K562 (cell line): ENCODE data around the gene ZP1. TPM values are rescaled to one million over a fixed set of nuclear protein-coding genes. Genes with fewer than 3 reads are reported as not detected.
A peak's percentile ranks its signal among the peaks of the same experiment; 100 is the strongest.

Source experiments
- ATAC-seq: fragments of 200-7000 bp; cut with Tn5 transposase; 3 replicates; pipeline ENCODE4 v1.9.1; 2020; ENCODE audit warnings: moderate library complexity
- BruUV-seq: library from RNA; stranded (reverse); fragments of 400-500 nt; replicated peaks from 2 replicates; lab custom pipeline; 2021; lab: Mats Ljungman, UMichigan
- CTCF ChIA-PET: fragments of 300-600 bp; formaldehyde crosslinking; extraction: SDS; loops from one replicate; lab custom pipeline; 2021; ENCODE audit warnings: low intra/inter-chr PET ratio; lab: Yijun Ruan, JAX
- POLR2A ChIA-PET: fragments of 300-600, 350-650 bp; sonication (Branson Sonifier 250); formaldehyde crosslinking; extraction: SDS; loops from one replicate; lab custom pipeline; 2021; ENCODE audit warnings: antibody characterized with exemption, inconsistent platforms; lab: Yijun Ruan, JAX
- DNase-seq, 4 experiments: peaks; one replicate each; pipeline versions ENCODE4 v3.0.0 to v3.0.0-alpha.2; 2011 to 2018; ENCODE audit warnings: low spot score in 3 of 4, mixed read lengths in 3 of 4; ENCODE audit errors: extremely low read depth in 1 of 4
- FAIRE-seq: peaks from 2 replicates; lab custom pipeline; 2011; peaks lifted over from hg19 to GRCh38; lab: Jason Lieb, UNC
- H2AFZ ChIP-seq: 2 replicates; pipeline ENCODE4 v1.6.0; 2011; ENCODE audit warnings: low read depth, low read length, control low read depth, inconsistent platforms
- H3K27ac ChIP-seq: fragments of 200-600 bp; 3 replicates; pipeline ENCODE4 v1.8.0; 2011; ENCODE audit warnings: low read depth, mild to moderate bottlenecking, control low read depth, inconsistent platforms, low read length, moderate library complexity, mixed read lengths; ENCODE audit errors: extremely low read depth
- H3K27me3 ChIP-seq, 2 experiments: fragments of 300-600 bp in 1 of 2; 2 replicates in 1 of 2; 3 replicates in 1 of 2; pipeline versions ENCODE4 v1.6.0 to v1.8.0; 2011; ENCODE audit warnings: inconsistent platforms in 2 of 2, low read length in 2 of 2, mild to moderate bottlenecking in 1 of 2, mixed read lengths in 1 of 2, moderate library complexity in 1 of 2; ENCODE audit not compliant: control insufficient read depth in 2 of 2, insufficient read depth in 2 of 2
- H3K36me3 ChIP-seq: fragments of 300-600 bp; 3 replicates; pipeline ENCODE4 v1.8.0; 2011; ENCODE audit warnings: mild to moderate bottlenecking, low read length, inconsistent platforms; ENCODE audit not compliant: control insufficient read depth, insufficient read depth
- H3K4me1 ChIP-seq, 2 experiments: fragments of 200-600 bp in 1 of 2; replicated peaks in 1 of 2; 2 replicates in 1 of 2; 3 replicates in 1 of 2; pipeline versions ENCODE4 v1.5.1 to v1.8.0; 2011; ENCODE audit warnings: inconsistent platforms in 2 of 2, low read length in 2 of 2, mild to moderate bottlenecking in 1 of 2, mixed read lengths in 1 of 2, moderate library complexity in 1 of 2; ENCODE audit not compliant: control insufficient read depth in 2 of 2, insufficient read depth in 2 of 2
- H3K4me2 ChIP-seq: 2 replicates; pipeline ENCODE4 v1.6.1; 2011; ENCODE audit warnings: low read length, control low read depth, inconsistent platforms, mixed read lengths; ENCODE audit not compliant: insufficient read depth
- H3K4me3 ChIP-seq: fragments of 200-600 bp; sonication (generic), shearing (Covaris generic); 2 replicates; pipeline ENCODE4 v1.5.1; 2016; ENCODE audit warnings: control low read depth, inconsistent platforms
- H3K79me2 ChIP-seq: fragments of 200-600 bp; 3 replicates; pipeline ENCODE4 v1.8.0; 2011; ENCODE audit warnings: low read length, inconsistent platforms; ENCODE audit not compliant: control insufficient read depth, insufficient read depth
- H3K9ac ChIP-seq, 2 experiments: 2 replicates each; pipeline versions ENCODE4 v1.6.0 to v1.6.1; 2011; ENCODE audit warnings: low read depth in 2 of 2, low read length in 2 of 2, control low read depth in 1 of 2, inconsistent platforms in 1 of 2, mild to moderate bottlenecking in 1 of 2, mixed read lengths in 1 of 2; ENCODE audit not compliant: insufficient read depth in 1 of 2
- H3K9me1 ChIP-seq: one replicate; pipeline ENCODE4 v1.6.0; 2011; ENCODE audit warnings: inconsistent platforms, mild to moderate bottlenecking, low read length, moderate library complexity; ENCODE audit not compliant: control insufficient read depth, insufficient read depth
- H3K9me3 ChIP-seq: replicated peaks from 2 replicates; pipeline ENCODE4 v1.5.1; 2011; ENCODE audit warnings: low read depth, low read length, inconsistent platforms; ENCODE audit not compliant: control insufficient read depth, insufficient read depth
- H4K20me1 ChIP-seq: replicated peaks from 2 replicates; pipeline ENCODE4 v1.6.1; 2011; ENCODE audit warnings: low read length, inconsistent platforms, mixed read lengths; ENCODE audit not compliant: control insufficient read depth, insufficient read depth
- POLR2A ChIP-seq: fragments of 450-650 bp; conservative IDR thresholded peaks from 2 replicates; pipeline ENCODE4 v1.6.1; 2016
- ZNF408 ChIP-seq: fragments of 250-450 bp; sonication (Bioruptor Pico); IDR thresholded peaks from 2 replicates; pipeline ENCODE4 v1.4.0; 2020; ENCODE audit warnings: low read depth, mild to moderate bottlenecking, moderate library complexity
- ZNF551 ChIP-seq: fragments of 250-450 bp; sonication (Bioruptor Pico); IDR thresholded peaks from 2 replicates; pipeline ENCODE4 v1.5.0; 2021; ENCODE audit warnings: mild to moderate bottlenecking, moderate library complexity
- WGBS: fragments of 100-300 bp; shearing (Covaris generic); methylation state at CpG from one replicate; pipeline ENCODE4 v1.1.6; 2016; ENCODE audit warnings: low coverage, mixed read lengths; ENCODE audit not compliant: insufficient coverage; ENCODE audit errors: missing lambda C conversion rate; 5-methylcytosine and 5-hydroxymethylcytosine counted together
- in situ Hi-C: fragments of 300-500 bp; cut with MboI; formaldehyde crosslinking; loops from 4 replicates; pipeline ENCODE4 v1.15.0; 2018; ENCODE audit warnings: inconsistent platforms, mixed read lengths
- intact Hi-C: fragments of 100-400 bp; cut with micrococcal nuclease; formaldehyde crosslinking; loops from 2 replicates; pipeline ENCODE4 v1.14.2; 2022
- polyA plus RNA-seq, 8 experiments: library from polyadenylated mRNA; depleted of rRNA in 4 of 8; stranded (reverse) in 5 of 8; unstranded in 3 of 8; fragments of >200 nt; fragmentation: Nextera tagmentation in 2 of 8; fragmentation: Illumina TruSeq in 1 of 8; extraction: Ambion mirVana in 2 of 8; extraction: Trizol in 1 of 8; gene quantifications; 2 replicates each; pipeline versions ENCODE4 v1.2.1 to v1.2.3, GENCODE V29; 2011 to 2014; ENCODE audit warnings: inconsistent platforms in 1 of 8, missing spikeins in 1 of 8
- total RNA-seq, 7 experiments: library from RNA; depleted of rRNA in 6 of 7; stranded (reverse); fragments of >200 nt in 6 of 7; fragmentation: Illumina TruSeq in 2 of 7; extraction: Trizol in 2 of 7; gene quantifications; 2 replicates each; pipeline versions ENCODE4 v1.2.1 to v1.2.3, GENCODE V29; 2011 to 2021; ENCODE audit warnings: low replicate concordance in 1 of 7

ZP1 gene
- total and polyA plus RNA-seq, 9 of the 15 experiments (the other 6 are each of a cell fraction or from before 2014, with no cell fraction given) = 0.11 to 0.15 TPM; not detected in 7

DNA sequence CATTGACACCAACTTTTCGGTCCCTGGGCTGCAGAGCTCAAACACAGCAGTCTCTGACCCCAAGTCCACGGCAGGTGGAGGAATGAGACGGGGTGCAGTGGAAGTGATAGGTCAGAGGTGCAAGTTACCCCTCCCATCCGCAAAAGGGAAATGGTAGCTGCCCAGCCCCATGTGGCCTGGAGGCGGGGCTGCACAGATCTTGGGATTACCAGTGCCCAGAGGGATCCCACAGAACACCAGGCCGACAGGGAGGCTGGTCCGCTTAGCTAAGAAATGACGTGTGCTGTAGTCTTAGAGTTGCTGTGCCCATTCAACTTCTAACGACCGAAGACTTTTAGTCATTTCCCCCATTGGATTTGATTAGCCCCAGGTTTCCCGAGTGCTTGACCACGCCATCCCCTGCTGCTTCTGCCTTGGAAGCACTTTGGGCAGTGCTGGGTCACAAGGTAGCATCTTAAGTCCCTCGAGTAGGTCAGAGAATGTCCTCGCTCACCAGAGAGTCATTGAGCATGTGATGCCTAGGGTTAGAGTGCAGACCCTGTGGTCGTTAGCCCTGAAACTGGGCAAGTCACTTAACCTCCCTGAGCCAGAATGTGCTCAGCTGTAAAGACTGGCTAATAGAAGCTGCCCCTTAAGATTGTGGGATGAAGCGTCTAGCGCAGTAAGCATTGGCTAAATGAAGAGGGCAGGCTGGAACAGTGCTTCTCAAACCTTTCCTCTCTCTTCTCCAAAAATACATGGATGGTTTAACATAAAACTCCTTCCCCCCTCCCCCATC, 15.8 kb upstream of the ZP1 start:
- Histone ChIP-seq H3K4me2 (no peak overlapping the region), H3K36me3 (peaks cover 61% of the 10 kb centered on the region; the same call in 2 of the 3 replicates), H3K27ac (no peak overlapping the region; the same call in 2 of the 3 replicates), H3K79me2 (peaks cover 14% of the 10 kb centered on the region), H3K9me3 (no peaks in the 10 kb centered on the region), H3K9ac (no peak overlapping the region), H2AFZ (no peak overlapping the region), H4K20me1 (no peaks in the 10 kb centered on the region), H3K27me3 (no peaks in the 10 kb centered on the region), H3K4me3 (no peak overlapping the region), H3K4me1 (peaks cover 37 to 60% of the 10 kb centered on the region in 2 experiments), H3K9me1 (peaks cover 6% of the 10 kb centered on the region)
- TF ChIP-seq POLR2A (0 out of 2 replicates have a peak, but pooled peaks have one; percentile 25), ZNF408 (CRISPR knock-in tag) (no peak), ZNF551 (CRISPR knock-in tag) (no peak)
- BruUV-seq = no TSS peak
- DNase-seq (no peak), FAIRE-seq (no peak), ATAC-seq (no peak)
- in situ Hi-C loops (no loop called here), intact Hi-C loops (no loop called here)
- POLR2A ChIA-PET = no interaction called here
- CTCF ChIA-PET = no interaction called here
- 86% methylated on average over 16 of the region's 17 CpGs for WGBS
